Activated naive CD4-positive, alpha-beta T cell treated with anti-CD3 and anti-CD28 coated beads, Interleukin-2, amount 10 ng/mL, durations not matched to agents 5 hours and 36 hours (primary cell): Measurements from ENCODE around the gene HSFX1. TPM values are rescaled to one million over a fixed set of nuclear protein-coding genes. Genes with fewer than 3 reads are reported as not detected.

Experiments
- total RNA-seq, 2 experiments: library from RNA; stranded (reverse); gene quantifications; one replicate each; pipeline ENCODE4 v1.2.3, GENCODE V29; 2021

HSFX1 gene, protein sequence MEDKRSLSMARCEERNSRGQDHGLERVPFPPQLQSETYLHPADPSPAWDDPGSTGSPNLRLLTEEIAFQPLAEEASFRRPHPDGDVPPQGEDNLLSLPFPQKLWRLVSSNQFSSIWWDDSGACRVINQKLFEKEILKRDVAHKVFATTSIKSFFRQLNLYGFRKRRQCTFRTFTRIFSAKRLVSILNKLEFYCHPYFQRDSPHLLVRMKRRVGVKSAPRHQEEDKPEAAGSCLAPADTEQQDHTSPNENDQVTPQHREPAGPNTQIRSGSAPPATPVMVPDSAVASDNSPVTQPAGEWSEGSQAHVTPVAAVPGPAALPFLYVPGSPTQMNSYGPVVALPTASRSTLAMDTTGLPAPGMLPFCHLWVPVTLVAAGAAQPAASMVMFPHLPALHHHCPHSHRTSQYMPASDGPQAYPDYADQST
- under 1 TPM; 0.58 to 0.88 TPM for total RNA-seq

GRCh38 chrX:149773768-149774167 lies at the start of gene HSFX1:
Gene HSFX1 (plus strand): TSS chrX:149774068. CDS start chrX:149774682, 614 bp downstream.

GRCh38 chrX:149781727-149782126 lies 7.9 kb downstream of the HSFX1 start, which contains the start of gene MAGEA9:
Gene MAGEA9 (plus strand): TSS chrX:149781930. CDS start chrX:149786211, 4,281 bp downstream.

Other genes starting within 250 kb of the HSFX1 start
- 10 to 100 TPM; 23.0 to 25.2 TPM for gene EOLA1, start 233.1 kb upstream of the HSFX1 start, total RNA-seq
- gene HSFX3, start 224.1 kb upstream of the HSFX1 start, total RNA-seq: not detected
- not detected for gene MAGEA9B, start 186.6 kb upstream of the HSFX1 start, total RNA-seq
- gene HSFX2, start 178.8 kb upstream of the HSFX1 start, total RNA-seq: under 1 TPM in 1 of 2 experiments, not detected in 1; 0.33 TPM
- gene TMEM185A, start 142.3 kb upstream of the HSFX1 start, total RNA-seq: 10 to 100 TPM; 18.0 to 20.7 TPM
- not detected for gene MAGEA11, start 62.0 kb upstream of the HSFX1 start, total RNA-seq
- not detected for gene MAGEA9, start 7.9 kb downstream of the HSFX1 start, total RNA-seq
- gene MAGEA8, start 107.1 kb downstream of the HSFX1 start, total RNA-seq: not detected
- not detected for gene HSFX4, start 155.5 kb downstream of the HSFX1 start, total RNA-seq
- gene EOLA2, start 164.4 kb downstream of the HSFX1 start, total RNA-seq: 10 to 100 TPM; 31.6 to 32.6 TPM